WTC11 (cell line): Measurements from ENCODE around the gene SCAF4. TPM values are rescaled to one million over a fixed set of nuclear protein-coding genes. Genes with fewer than 3 reads are reported as not detected.

Experiments used
- ATAC-seq: fragments of 200-7000 bp; cut with Tn5 transposase; 2 replicates; pipeline ENCODE4 v1.10.0; 2021; ENCODE audit warnings: mild to moderate bottlenecking, moderate library complexity
- CTCF ChIA-PET: fragments of 300-600 bp; sonication (Branson Sonifier 250); formaldehyde crosslinking; loops from one replicate; lab custom pipeline; 2021; ENCODE audit warnings: antibody characterized with exemption; lab: Charles Lee
- POLR2A ChIA-PET: fragments of 350-600 bp; sonication (Branson Sonifier 250); formaldehyde crosslinking; loops from one replicate; lab custom pipeline; 2021; ENCODE audit warnings: antibody characterized with exemption; lab: Charles Lee
- DNase-seq: peaks from one replicate; pipeline ENCODE4 v3.0.0; 2021; ENCODE audit warnings: low spot score
- H3K27ac Mint-ChIP-seq: 2 replicates; pipeline ENCODE4 v1.8.0; 2021; ENCODE audit warnings: mixed read lengths
- H3K27me3 Mint-ChIP-seq: 2 replicates; pipeline ENCODE4 v1.8.0; 2021; ENCODE audit warnings: low read depth, mild to moderate bottlenecking, moderate library complexity, mixed read lengths
- H3K36me3 Mint-ChIP-seq: 2 replicates; pipeline ENCODE4 v1.8.0; 2021; ENCODE audit warnings: mixed read lengths
- H3K4me1 Mint-ChIP-seq: 2 replicates; pipeline ENCODE4 v1.8.0; 2022; ENCODE audit warnings: mixed read lengths
- H3K4me3 Mint-ChIP-seq: 2 replicates; pipeline ENCODE4 v1.8.0; 2021; ENCODE audit warnings: mild to moderate bottlenecking, moderate library complexity, mixed read lengths
- H3K9me3 Mint-ChIP-seq: 2 replicates; pipeline ENCODE4 v1.8.0; 2021; ENCODE audit warnings: mixed read lengths
- CREB1 ChIP-seq: sonication (generic); formaldehyde crosslinking; IDR thresholded peaks from 2 replicates; pipeline ENCODE4 v1.8.0; 2023; ENCODE audit warnings: mild to moderate bottlenecking, missing genetic modification reagents
- ETV6 ChIP-seq: sonication (generic); formaldehyde crosslinking; IDR thresholded peaks from 2 replicates; pipeline ENCODE4 v1.8.1; 2022; ENCODE audit warnings: mild to moderate bottlenecking, missing genetic modification reagents
- IRF2 ChIP-seq: sonication (generic); formaldehyde crosslinking; IDR thresholded peaks from 2 replicates; pipeline ENCODE4 v1.8.0; 2022; ENCODE audit warnings: low read depth, missing genetic modification reagents, borderline replicate concordance
- JUN ChIP-seq: sonication (generic); formaldehyde crosslinking; IDR thresholded peaks from 2 replicates; pipeline ENCODE4 v1.8.0; 2023; ENCODE audit warnings: mild to moderate bottlenecking, missing genetic modification reagents
- NFYB ChIP-seq: sonication (generic); formaldehyde crosslinking; conservative IDR thresholded peaks from 2 replicates; pipeline ENCODE4 v1.8.0; 2022; ENCODE audit warnings: low read depth, missing genetic modification reagents
- OVOL2 ChIP-seq: fragments of 250-450 bp; sonication (Bioruptor Pico); IDR thresholded peaks from 2 replicates; pipeline ENCODE4 v1.9.0; 2021; ENCODE audit warnings: mild to moderate bottlenecking, borderline replicate concordance
- TEAD4 ChIP-seq: sonication (generic); formaldehyde crosslinking; IDR thresholded peaks from 2 replicates; pipeline ENCODE4 v1.8.0; 2022; ENCODE audit warnings: mild to moderate bottlenecking, missing genetic modification reagents
- ZNF121 ChIP-seq: sonication (generic); formaldehyde crosslinking; IDR thresholded peaks from 2 replicates; pipeline ENCODE4 v1.8.0; 2023; ENCODE audit warnings: missing genetic modification reagents
- ZNF396 ChIP-seq: fragments of 250-450 bp; sonication (Bioruptor Pico); IDR thresholded peaks from 2 replicates; pipeline ENCODE4 v1.8.0; 2021; ENCODE audit warnings: mild to moderate bottlenecking, moderate library complexity, borderline replicate concordance
- ZNF416 ChIP-seq: fragments of 250-450 bp; sonication (Bioruptor Pico); IDR thresholded peaks from 2 replicates; pipeline ENCODE4 v1.9.0; 2021; ENCODE audit warnings: mild to moderate bottlenecking, inconsistent platforms
- ZNF423 ChIP-seq: fragments of 250-450 bp; sonication (Bioruptor Pico); IDR thresholded peaks from 2 replicates; pipeline ENCODE4 v2.1.2; 2022; ENCODE audit warnings: mild to moderate bottlenecking, moderate library complexity
- total RNA-seq: library from RNA; stranded (reverse); gene quantifications from 3 replicates; pipeline ENCODE4 v1.2.3, GENCODE V29; 2021
- TF ChIP-seq, protein P1 (sequence below): fragments of 250-450 bp; sonication (Bioruptor Pico); conservative IDR thresholded peaks from 2 replicates; pipeline ENCODE4 v1.9.0; 2021; ENCODE audit warnings: mild to moderate bottlenecking
- TF ChIP-seq, protein P2 (sequence below): fragments of 200-600 bp; IDR thresholded peaks from 2 replicates; pipeline ENCODE4 v1.8.0; 2022; ENCODE audit warnings: antibody characterized with exemption
- TF ChIP-seq, protein P3 (sequence below): sonication (generic); formaldehyde crosslinking; IDR thresholded peaks from 2 replicates; pipeline ENCODE4 v1.8.1; 2022; ENCODE audit warnings: mild to moderate bottlenecking, missing genetic modification reagents, moderate library complexity, borderline replicate concordance
- TF ChIP-seq, protein P4 (sequence below): sonication (generic); formaldehyde crosslinking; IDR thresholded peaks from 2 replicates; pipeline ENCODE4 v1.8.1; 2023; ENCODE audit warnings: mild to moderate bottlenecking, missing genetic modification reagents, borderline replicate concordance
- TF ChIP-seq, protein P5 (sequence below): sonication (generic); formaldehyde crosslinking; IDR thresholded peaks from 2 replicates; pipeline ENCODE4 v1.8.1; 2023; ENCODE audit warnings: mild to moderate bottlenecking, moderate library complexity, missing genetic modification reagents
- TF ChIP-seq, protein P6 (sequence below): sonication (generic); formaldehyde crosslinking; IDR thresholded peaks from 2 replicates; pipeline ENCODE4 v1.8.0; 2022; ENCODE audit warnings: mild to moderate bottlenecking, missing genetic modification reagents
- TF ChIP-seq, protein P7 (sequence below): sonication (generic); formaldehyde crosslinking; IDR thresholded peaks from 2 replicates; pipeline ENCODE4 v1.8.1; 2022; ENCODE audit warnings: mild to moderate bottlenecking, moderate library complexity, missing genetic modification reagents

The SCAF4 gene
- total RNA-seq, 1 experiment from 2014 or later, result 54.0 TPM

DNA sequence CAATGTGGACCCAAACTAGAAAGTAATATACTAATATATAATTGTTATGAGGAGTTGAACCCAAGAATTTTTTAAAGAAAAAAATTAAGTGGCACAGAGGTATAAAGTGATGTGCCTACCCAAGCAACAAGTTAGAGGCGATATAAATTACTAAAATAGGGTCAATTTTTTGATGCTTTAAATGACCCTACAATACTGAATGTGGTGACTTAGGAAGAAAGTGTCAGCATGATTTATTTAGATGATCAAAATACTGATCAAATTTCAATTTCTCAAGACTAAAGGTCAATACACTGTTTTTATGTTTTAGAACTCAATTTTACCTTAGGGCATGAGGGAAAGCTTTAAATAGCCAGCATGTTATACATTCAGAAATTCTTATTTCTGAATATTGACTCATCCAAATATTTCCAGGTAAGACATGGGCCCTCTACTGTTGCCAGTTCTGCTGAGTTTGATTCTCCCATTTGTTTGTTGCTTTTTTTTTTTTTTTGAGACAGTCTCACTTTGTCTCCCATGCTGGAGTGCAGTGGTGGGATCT is 20.1 kb downstream of the SCAF4 start:
- Mint-ChIP-seq H3K4me3 (no peak overlapping the region), H3K36me3 (no peaks in the 10 kb centered on the region), H3K27ac (peak overlapping the region; percentile 37; the same call in 1 of the 2 replicates), H3K27me3 (no peaks in the 10 kb centered on the region), H3K9me3 (no peaks in the 10 kb centered on the region)
- CTCF ChIA-PET, result no interaction called here
- ATAC-seq (no peak), DNase-seq (no peak)
- POLR2A ChIA-PET, result no interaction called here
- TF ChIP-seq, protein P1, sequence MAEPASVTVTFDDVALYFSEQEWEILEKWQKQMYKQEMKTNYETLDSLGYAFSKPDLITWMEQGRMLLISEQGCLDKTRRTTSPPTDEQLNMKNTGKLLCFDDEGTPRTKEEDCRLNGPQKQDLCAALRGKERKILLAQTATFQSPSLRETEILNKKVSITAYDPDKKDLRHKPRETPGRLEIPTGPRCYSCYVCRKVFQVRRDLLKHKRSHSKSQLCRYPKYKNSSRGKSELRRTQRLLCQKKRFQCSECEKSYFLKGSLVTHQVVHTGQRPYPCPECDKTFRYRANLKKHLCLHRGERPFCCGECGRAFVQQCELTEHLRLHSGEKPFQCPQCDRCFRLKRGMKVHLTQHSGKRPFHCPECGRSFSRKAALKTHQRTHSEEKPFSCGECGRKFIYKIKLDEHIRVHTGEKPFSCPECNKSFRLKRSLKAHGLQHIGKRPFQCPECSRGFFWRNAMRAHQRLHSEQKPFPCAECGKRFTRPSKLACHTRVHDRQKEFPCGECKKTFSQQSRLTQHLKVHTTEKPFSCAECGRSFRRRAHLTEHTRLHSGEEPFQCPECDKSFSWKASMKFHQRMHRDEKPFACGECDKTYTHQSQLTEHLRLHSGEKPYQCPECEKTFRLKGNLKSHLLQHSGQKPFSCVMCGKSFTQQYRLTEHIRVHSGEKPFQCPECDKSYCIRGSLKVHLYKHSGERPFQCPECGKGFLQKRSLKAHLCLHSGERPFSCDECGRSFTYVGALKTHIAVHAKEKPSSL (CRISPR knock-in tag), result no peak
- TF ChIP-seq ZNF121 (no peak), ETV6 (CRISPR knock-in tag) (no peak), ZNF423 (no peak), CREB1 (CRISPR knock-in tag) (no peak), TEAD4 (CRISPR knock-in tag) (no peak)
- TF ChIP-seq, protein P2, sequence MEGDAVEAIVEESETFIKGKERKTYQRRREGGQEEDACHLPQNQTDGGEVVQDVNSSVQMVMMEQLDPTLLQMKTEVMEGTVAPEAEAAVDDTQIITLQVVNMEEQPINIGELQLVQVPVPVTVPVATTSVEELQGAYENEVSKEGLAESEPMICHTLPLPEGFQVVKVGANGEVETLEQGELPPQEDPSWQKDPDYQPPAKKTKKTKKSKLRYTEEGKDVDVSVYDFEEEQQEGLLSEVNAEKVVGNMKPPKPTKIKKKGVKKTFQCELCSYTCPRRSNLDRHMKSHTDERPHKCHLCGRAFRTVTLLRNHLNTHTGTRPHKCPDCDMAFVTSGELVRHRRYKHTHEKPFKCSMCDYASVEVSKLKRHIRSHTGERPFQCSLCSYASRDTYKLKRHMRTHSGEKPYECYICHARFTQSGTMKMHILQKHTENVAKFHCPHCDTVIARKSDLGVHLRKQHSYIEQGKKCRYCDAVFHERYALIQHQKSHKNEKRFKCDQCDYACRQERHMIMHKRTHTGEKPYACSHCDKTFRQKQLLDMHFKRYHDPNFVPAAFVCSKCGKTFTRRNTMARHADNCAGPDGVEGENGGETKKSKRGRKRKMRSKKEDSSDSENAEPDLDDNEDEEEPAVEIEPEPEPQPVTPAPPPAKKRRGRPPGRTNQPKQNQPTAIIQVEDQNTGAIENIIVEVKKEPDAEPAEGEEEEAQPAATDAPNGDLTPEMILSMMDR, result no peak
- TF ChIP-seq, all 79 proteins: peak for 0
- peaks cover 82% of the 10 kb centered on the region for H3K4me1 Mint-ChIP-seq

DNA sequence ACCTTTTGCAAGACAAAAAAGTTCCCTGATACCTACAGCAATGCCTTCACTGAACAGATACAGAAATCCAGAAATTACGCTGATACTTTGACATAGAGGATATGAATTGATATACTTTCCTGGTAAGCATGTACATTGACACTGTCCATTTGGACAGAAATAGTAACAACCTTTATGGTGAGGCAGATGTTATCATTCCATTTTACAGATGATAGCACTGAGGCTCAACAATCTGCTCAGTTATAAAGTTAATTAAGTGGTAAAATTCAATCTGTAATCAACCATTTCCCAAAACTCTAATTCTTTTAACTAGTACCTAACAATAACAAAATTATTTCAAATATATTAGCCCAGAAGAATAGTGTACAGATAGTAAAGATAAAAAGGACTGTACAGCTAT is 20.6 kb downstream of the SCAF4 start:
- POLR2A ChIA-PET, result no interaction called here
- no peak for DNase-seq
- Mint-ChIP-seq H3K27ac (no peak overlapping the region), H3K36me3 (no peaks in the 10 kb centered on the region), H3K4me1 (peaks cover 82% of the 10 kb centered on the region), H3K9me3 (no peaks in the 10 kb centered on the region), H3K4me3 (no peak overlapping the region), H3K27me3 (no peaks in the 10 kb centered on the region)
- no peak for TF ChIP-seq ZNF416 (CRISPR knock-in tag)
- TF ChIP-seq, protein P3, sequence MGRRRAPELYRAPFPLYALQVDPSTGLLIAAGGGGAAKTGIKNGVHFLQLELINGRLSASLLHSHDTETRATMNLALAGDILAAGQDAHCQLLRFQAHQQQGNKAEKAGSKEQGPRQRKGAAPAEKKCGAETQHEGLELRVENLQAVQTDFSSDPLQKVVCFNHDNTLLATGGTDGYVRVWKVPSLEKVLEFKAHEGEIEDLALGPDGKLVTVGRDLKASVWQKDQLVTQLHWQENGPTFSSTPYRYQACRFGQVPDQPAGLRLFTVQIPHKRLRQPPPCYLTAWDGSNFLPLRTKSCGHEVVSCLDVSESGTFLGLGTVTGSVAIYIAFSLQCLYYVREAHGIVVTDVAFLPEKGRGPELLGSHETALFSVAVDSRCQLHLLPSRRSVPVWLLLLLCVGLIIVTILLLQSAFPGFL (CRISPR knock-in tag), result no peak
- TF ChIP-seq OVOL2 (CRISPR knock-in tag), result no peak
- TF ChIP-seq JUN (CRISPR knock-in tag), result no peak
- TF ChIP-seq, protein P4, sequence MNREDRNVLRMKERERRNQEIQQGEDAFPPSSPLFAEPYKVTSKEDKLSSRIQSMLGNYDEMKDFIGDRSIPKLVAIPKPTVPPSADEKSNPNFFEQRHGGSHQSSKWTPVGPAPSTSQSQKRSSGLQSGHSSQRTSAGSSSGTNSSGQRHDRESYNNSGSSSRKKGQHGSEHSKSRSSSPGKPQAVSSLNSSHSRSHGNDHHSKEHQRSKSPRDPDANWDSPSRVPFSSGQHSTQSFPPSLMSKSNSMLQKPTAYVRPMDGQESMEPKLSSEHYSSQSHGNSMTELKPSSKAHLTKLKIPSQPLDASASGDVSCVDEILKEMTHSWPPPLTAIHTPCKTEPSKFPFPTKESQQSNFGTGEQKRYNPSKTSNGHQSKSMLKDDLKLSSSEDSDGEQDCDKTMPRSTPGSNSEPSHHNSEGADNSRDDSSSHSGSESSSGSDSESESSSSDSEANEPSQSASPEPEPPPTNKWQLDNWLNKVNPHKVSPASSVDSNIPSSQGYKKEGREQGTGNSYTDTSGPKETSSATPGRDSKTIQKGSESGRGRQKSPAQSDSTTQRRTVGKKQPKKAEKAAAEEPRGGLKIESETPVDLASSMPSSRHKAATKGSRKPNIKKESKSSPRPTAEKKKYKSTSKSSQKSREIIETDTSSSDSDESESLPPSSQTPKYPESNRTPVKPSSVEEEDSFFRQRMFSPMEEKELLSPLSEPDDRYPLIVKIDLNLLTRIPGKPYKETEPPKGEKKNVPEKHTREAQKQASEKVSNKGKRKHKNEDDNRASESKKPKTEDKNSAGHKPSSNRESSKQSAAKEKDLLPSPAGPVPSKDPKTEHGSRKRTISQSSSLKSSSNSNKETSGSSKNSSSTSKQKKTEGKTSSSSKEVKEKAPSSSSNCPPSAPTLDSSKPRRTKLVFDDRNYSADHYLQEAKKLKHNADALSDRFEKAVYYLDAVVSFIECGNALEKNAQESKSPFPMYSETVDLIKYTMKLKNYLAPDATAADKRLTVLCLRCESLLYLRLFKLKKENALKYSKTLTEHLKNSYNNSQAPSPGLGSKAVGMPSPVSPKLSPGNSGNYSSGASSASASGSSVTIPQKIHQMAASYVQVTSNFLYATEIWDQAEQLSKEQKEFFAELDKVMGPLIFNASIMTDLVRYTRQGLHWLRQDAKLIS (CRISPR knock-in tag), result no peak
- TF ChIP-seq, protein P5, sequence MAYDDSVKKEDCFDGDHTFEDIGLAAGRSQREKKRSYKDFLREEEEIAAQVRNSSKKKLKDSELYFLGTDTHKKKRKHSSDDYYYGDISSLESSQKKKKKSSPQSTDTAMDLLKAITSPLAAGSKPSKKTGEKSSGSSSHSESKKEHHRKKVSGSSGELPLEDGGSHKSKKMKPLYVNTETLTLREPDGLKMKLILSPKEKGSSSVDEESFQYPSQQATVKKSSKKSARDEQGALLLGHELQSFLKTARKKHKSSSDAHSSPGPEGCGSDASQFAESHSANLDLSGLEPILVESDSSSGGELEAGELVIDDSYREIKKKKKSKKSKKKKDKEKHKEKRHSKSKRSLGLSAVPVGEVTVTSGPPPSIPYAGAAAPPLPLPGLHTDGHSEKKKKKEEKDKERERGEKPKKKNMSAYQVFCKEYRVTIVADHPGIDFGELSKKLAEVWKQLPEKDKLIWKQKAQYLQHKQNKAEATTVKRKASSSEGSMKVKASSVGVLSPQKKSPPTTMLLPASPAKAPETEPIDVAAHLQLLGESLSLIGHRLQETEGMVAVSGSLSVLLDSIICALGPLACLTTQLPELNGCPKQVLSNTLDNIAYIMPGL, result no peak
- no peak for TF ChIP-seq ZNF396
- no peak for TF ChIP-seq TEAD4 (CRISPR knock-in tag)
- TF ChIP-seq, protein P6, sequence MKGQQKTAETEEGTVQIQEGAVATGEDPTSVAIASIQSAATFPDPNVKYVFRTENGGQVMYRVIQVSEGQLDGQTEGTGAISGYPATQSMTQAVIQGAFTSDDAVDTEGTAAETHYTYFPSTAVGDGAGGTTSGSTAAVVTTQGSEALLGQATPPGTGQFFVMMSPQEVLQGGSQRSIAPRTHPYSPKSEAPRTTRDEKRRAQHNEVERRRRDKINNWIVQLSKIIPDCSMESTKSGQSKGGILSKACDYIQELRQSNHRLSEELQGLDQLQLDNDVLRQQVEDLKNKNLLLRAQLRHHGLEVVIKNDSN (CRISPR knock-in tag), result no peak
- no peak for TF ChIP-seq IRF2
- TF ChIP-seq NFYB (CRISPR knock-in tag), result no peak
- TF ChIP-seq, protein P7, sequence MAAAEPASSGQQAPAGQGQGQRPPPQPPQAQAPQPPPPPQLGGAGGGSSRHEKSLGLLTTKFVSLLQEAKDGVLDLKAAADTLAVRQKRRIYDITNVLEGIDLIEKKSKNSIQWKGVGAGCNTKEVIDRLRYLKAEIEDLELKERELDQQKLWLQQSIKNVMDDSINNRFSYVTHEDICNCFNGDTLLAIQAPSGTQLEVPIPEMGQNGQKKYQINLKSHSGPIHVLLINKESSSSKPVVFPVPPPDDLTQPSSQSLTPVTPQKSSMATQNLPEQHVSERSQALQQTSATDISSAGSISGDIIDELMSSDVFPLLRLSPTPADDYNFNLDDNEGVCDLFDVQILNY (CRISPR knock-in tag), result no peak
- no peak for ATAC-seq
- CTCF ChIA-PET, result no interaction called here
